ENCODE results near the gene PSENEN.

Gene PSENEN

GRCh38 chr19:35729763-35730162 is 15.7 kb upstream of the PSENEN start:
- H3K4me3 ChIP-seq (replicated peaks in 1 of 2; ENCODE audit: low read depth in 2 of 2, low read length in 2 of 2) = no peak overlapping the region
- DNase-seq (ENCODE audit: low read depth in 2 of 2) = no peak
- TF ChIP-seq CTCF (IDR thresholded peaks at IDR 0.05; ENCODE audit: low read depth, low read length) = no peak

- TF ChIP-seq CTCF (IDR thresholded peaks at IDR 0.05; ENCODE audit: low read depth, low read length) = no peak
- DNase-seq (ENCODE audit: low read depth in 2 of 2) = no peak
- H3K4me3 ChIP-seq (replicated peaks in 1 of 2; ENCODE audit: low read depth in 2 of 2, low read length in 2 of 2) = no peak overlapping the region
Measured at GRCh38 chr19:35730326-35730725, 15.1 kb upstream of the PSENEN start.

- DNase-seq (ENCODE audit: low read depth in 2 of 2) = no peak
- no peak overlapping the region for H3K4me3 ChIP-seq (replicated peaks in 1 of 2; ENCODE audit: low read depth in 2 of 2, low read length in 2 of 2)
- TF ChIP-seq CTCF (IDR thresholded peaks at IDR 0.05; ENCODE audit: low read depth, low read length) = no peak
Measured at GRCh38 chr19:35731353-35731752, 14.1 kb upstream of the PSENEN start.

- no peak for DNase-seq (ENCODE audit: low read depth in 2 of 2)
- TF ChIP-seq CTCF (IDR thresholded peaks at IDR 0.05; ENCODE audit: low read depth, low read length) = no peak
- no peak overlapping the region for H3K4me3 ChIP-seq (replicated peaks in 1 of 2; ENCODE audit: low read depth in 2 of 2, low read length in 2 of 2)
Measured at GRCh38 chr19:35731779-35732405, 13.6 kb upstream of the PSENEN start.

- no peak overlapping the region for H3K4me3 ChIP-seq (replicated peaks in 1 of 2; ENCODE audit: low read depth in 2 of 2, low read length in 2 of 2)
- no peak for TF ChIP-seq CTCF (IDR thresholded peaks at IDR 0.05; ENCODE audit: low read depth, low read length)
- DNase-seq (ENCODE audit: low read depth in 2 of 2) = no peak
Measured at GRCh38 chr19:35732540-35733179, 12.8 kb upstream of the PSENEN start.

- no peak overlapping the region for H3K4me3 ChIP-seq (replicated peaks in 1 of 2; ENCODE audit: low read depth in 2 of 2, low read length in 2 of 2)
- no peak for TF ChIP-seq CTCF (IDR thresholded peaks at IDR 0.05; ENCODE audit: low read depth, low read length)
Measured at GRCh38 chr19:35733180-35734125, 12.0 kb upstream of the PSENEN start.

More at GRCh38 chr19:35733180-35734125, 12.0 kb upstream of the PSENEN start:
- DNase-seq (ENCODE audit: low read depth in 2 of 2) = no peak

Measured in cardiac fibroblast (primary cell).